SK-N-SH treated with all-trans-retinoic acid at 6 μM for 48 hours (cell line): ENCODE measurements around the gene ATP8A2.

Experiments used
- ATAC-seq: fragments of 200-7000 bp; cut with Tn5 transposase; 3 replicates; pipeline ENCODE4 v1.9.1; 2020; ENCODE audit warnings: mild to moderate bottlenecking, moderate library complexity
- ARNTL ChIP-seq: fragments of 450-650 bp; formaldehyde crosslinking; IDR thresholded peaks from 2 replicates; pipeline ENCODE4 v1.5.0; 2020; ENCODE audit warnings: low read depth, mild to moderate bottlenecking, moderate library complexity, borderline replicate concordance
- BACH2 ChIP-seq: fragments of 250-450 bp; sonication (Bioruptor Pico); IDR thresholded peaks from 2 replicates; pipeline ENCODE4 v1.9.0; 2021; ENCODE audit warnings: mild to moderate bottlenecking, borderline replicate concordance
- CSDC2 ChIP-seq: fragments of 250-450 bp; sonication (Bioruptor Pico); IDR thresholded peaks from 2 replicates; pipeline ENCODE4 v1.5.0; 2020; ENCODE audit warnings: mild to moderate bottlenecking, moderate library complexity
- ESRRG ChIP-seq: fragments of 250-450 bp; sonication (Bioruptor Pico); IDR thresholded peaks from 2 replicates; pipeline ENCODE4 v1.6.1; 2021; ENCODE audit warnings: mild to moderate bottlenecking
- GLIS3 ChIP-seq: fragments of 250-450 bp; sonication (Bioruptor Pico); IDR thresholded peaks from 2 replicates; pipeline ENCODE4 v1.5.0; 2020; ENCODE audit warnings: mild to moderate bottlenecking, moderate library complexity
- ISL1 ChIP-seq: fragments of 250-450 bp; sonication (Bioruptor Pico); IDR thresholded peaks from 2 replicates; pipeline ENCODE4 v2.1.2; 2022; ENCODE audit warnings: mild to moderate bottlenecking, moderate library complexity
- OSR1 ChIP-seq: fragments of 250-450 bp; sonication (Bioruptor Pico); IDR thresholded peaks from 2 replicates; pipeline ENCODE4 v1.8.0; 2022; ENCODE audit warnings: moderate library complexity, mild to moderate bottlenecking, inconsistent platforms
- POU6F1 ChIP-seq: fragments of 250-450 bp; sonication (Bioruptor Pico); IDR thresholded peaks from 2 replicates; pipeline ENCODE4 v1.8.0; 2021; ENCODE audit warnings: low read depth, mild to moderate bottlenecking, moderate library complexity, borderline replicate concordance
- PPARA ChIP-seq: fragments of 250-450 bp; sonication (Bioruptor Pico); IDR thresholded peaks from 2 replicates; pipeline ENCODE4 v1.5.0; 2020; ENCODE audit warnings: mild to moderate bottlenecking, borderline replicate concordance
- RARB ChIP-seq: fragments of 250-450 bp; sonication (Bioruptor Pico); IDR thresholded peaks from 2 replicates; pipeline ENCODE4 v1.8.0; 2021; ENCODE audit warnings: mild to moderate bottlenecking, moderate library complexity
- SNAI2 ChIP-seq: fragments of 250-450 bp; sonication (Bioruptor Pico); IDR thresholded peaks from 2 replicates; pipeline ENCODE4 v1.5.0; 2020; ENCODE audit warnings: mild to moderate bottlenecking, moderate library complexity
- TCF4 ChIP-seq: fragments of 250-450 bp; sonication (Bioruptor Pico); IDR thresholded peaks from 2 replicates; pipeline ENCODE4 v1.8.0; 2021; ENCODE audit warnings: mild to moderate bottlenecking, moderate library complexity, borderline replicate concordance
- TOX ChIP-seq: fragments of 250-450 bp; sonication (Bioruptor Pico); IDR thresholded peaks from 2 replicates; pipeline ENCODE4 v1.8.0; 2021; ENCODE audit warnings: mild to moderate bottlenecking, moderate library complexity, borderline replicate concordance
- ZC3H10 ChIP-seq: fragments of 250-450 bp; sonication (Bioruptor Pico); IDR thresholded peaks from 2 replicates; pipeline ENCODE4 v1.5.1; 2021; ENCODE audit warnings: mild to moderate bottlenecking, moderate library complexity
- ZFP3 ChIP-seq: fragments of 250-450 bp; sonication (Bioruptor Pico); IDR thresholded peaks from 2 replicates; pipeline ENCODE4 v1.5.0; 2020; ENCODE audit warnings: mild to moderate bottlenecking, moderate library complexity
- ZFP30 ChIP-seq: fragments of 450-650 bp; formaldehyde crosslinking; IDR thresholded peaks from 2 replicates; pipeline ENCODE4 v1.5.0; 2022; ENCODE audit warnings: mild to moderate bottlenecking, moderate library complexity
- ZNF565 ChIP-seq: fragments of 450-650 bp; formaldehyde crosslinking; conservative IDR thresholded peaks from 2 replicates; pipeline ENCODE4 v1.5.0; 2020; ENCODE audit warnings: low read depth, mild to moderate bottlenecking, moderate library complexity
- ZNF70 ChIP-seq: fragments of 450-650 bp; formaldehyde crosslinking; IDR thresholded peaks from 2 replicates; pipeline ENCODE4 v1.5.0; 2020; ENCODE audit warnings: mild to moderate bottlenecking, moderate library complexity
- TF ChIP-seq, protein P1 (sequence below): fragments of 250-450 bp; sonication (Bioruptor Pico); IDR thresholded peaks from 2 replicates; pipeline ENCODE4 v1.5.1; 2021; ENCODE audit warnings: mild to moderate bottlenecking, moderate library complexity
- TF ChIP-seq, protein P2 (sequence below): fragments of 250-450 bp; sonication (Bioruptor Pico); IDR thresholded peaks from 2 replicates; pipeline ENCODE4 v1.5.0; 2020; ENCODE audit warnings: mild to moderate bottlenecking, moderate library complexity
- TF ChIP-seq, protein P3 (sequence below): fragments of 250-450 bp; sonication (Bioruptor Pico); IDR thresholded peaks from 2 replicates; pipeline ENCODE4 v1.8.0; 2020; ENCODE audit warnings: mild to moderate bottlenecking, moderate library complexity, borderline replicate concordance
- TF ChIP-seq, protein P4 (sequence below): fragments of 250-450 bp; sonication (Bioruptor Pico); IDR thresholded peaks from 2 replicates; pipeline ENCODE4 v1.5.1; 2020; ENCODE audit warnings: low read depth, mild to moderate bottlenecking, moderate library complexity

The ATP8A2 gene

GRCh38 chr13:25422153-25422552 is 50.4 kb downstream of the ATP8A2 start:
- no peak for TF ChIP-seq ZFP30 (CRISPR knock-in tag)
- TF ChIP-seq OSR1: no peak
- no peak for TF ChIP-seq GLIS3 (CRISPR knock-in tag)
- TF ChIP-seq ISL1: no peak
- TF ChIP-seq PPARA (CRISPR knock-in tag): no peak
- TF ChIP-seq, protein P1, sequence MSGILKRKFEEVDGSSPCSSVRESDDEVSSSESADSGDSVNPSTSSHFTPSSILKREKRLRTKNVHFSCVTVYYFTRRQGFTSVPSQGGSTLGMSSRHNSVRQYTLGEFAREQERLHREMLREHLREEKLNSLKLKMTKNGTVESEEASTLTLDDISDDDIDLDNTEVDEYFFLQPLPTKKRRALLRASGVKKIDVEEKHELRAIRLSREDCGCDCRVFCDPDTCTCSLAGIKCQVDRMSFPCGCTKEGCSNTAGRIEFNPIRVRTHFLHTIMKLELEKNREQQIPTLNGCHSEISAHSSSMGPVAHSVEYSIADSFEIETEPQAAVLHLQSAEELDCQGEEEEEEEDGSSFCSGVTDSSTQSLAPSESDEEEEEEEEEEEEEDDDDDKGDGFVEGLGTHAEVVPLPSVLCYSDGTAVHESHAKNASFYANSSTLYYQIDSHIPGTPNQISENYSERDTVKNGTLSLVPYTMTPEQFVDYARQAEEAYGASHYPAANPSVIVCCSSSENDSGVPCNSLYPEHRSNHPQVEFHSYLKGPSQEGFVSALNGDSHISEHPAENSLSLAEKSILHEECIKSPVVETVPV: no peak
- TF ChIP-seq CSDC2 (CRISPR knock-in tag): no peak
- TF ChIP-seq, protein P2, sequence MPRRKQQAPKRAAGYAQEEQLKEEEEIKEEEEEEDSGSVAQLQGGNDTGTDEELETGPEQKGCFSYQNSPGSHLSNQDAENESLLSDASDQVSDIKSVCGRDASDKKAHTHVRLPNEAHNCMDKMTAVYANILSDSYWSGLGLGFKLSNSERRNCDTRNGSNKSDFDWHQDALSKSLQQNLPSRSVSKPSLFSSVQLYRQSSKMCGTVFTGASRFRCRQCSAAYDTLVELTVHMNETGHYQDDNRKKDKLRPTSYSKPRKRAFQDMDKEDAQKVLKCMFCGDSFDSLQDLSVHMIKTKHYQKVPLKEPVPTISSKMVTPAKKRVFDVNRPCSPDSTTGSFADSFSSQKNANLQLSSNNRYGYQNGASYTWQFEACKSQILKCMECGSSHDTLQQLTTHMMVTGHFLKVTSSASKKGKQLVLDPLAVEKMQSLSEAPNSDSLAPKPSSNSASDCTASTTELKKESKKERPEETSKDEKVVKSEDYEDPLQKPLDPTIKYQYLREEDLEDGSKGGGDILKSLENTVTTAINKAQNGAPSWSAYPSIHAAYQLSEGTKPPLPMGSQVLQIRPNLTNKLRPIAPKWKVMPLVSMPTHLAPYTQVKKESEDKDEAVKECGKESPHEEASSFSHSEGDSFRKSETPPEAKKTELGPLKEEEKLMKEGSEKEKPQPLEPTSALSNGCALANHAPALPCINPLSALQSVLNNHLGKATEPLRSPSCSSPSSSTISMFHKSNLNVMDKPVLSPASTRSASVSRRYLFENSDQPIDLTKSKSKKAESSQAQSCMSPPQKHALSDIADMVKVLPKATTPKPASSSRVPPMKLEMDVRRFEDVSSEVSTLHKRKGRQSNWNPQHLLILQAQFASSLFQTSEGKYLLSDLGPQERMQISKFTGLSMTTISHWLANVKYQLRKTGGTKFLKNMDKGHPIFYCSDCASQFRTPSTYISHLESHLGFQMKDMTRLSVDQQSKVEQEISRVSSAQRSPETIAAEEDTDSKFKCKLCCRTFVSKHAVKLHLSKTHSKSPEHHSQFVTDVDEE (CRISPR knock-in tag): no peak
- no peak for TF ChIP-seq ZC3H10 (CRISPR knock-in tag)
- TF ChIP-seq RARB (CRISPR knock-in tag): no peak
- no peak for TF ChIP-seq ESRRG
- TF ChIP-seq TCF4 (CRISPR knock-in tag): no peak
- no peak for TF ChIP-seq TOX (CRISPR knock-in tag)
- TF ChIP-seq ZNF70 (CRISPR knock-in tag): no peak
- no peak for TF ChIP-seq BACH2 (CRISPR knock-in tag)
- no peak for TF ChIP-seq ZFP3 (CRISPR knock-in tag)

GRCh38 chr13:25423831-25424230 is 52.1 kb downstream of the ATP8A2 start:
- TF ChIP-seq, protein P3, sequence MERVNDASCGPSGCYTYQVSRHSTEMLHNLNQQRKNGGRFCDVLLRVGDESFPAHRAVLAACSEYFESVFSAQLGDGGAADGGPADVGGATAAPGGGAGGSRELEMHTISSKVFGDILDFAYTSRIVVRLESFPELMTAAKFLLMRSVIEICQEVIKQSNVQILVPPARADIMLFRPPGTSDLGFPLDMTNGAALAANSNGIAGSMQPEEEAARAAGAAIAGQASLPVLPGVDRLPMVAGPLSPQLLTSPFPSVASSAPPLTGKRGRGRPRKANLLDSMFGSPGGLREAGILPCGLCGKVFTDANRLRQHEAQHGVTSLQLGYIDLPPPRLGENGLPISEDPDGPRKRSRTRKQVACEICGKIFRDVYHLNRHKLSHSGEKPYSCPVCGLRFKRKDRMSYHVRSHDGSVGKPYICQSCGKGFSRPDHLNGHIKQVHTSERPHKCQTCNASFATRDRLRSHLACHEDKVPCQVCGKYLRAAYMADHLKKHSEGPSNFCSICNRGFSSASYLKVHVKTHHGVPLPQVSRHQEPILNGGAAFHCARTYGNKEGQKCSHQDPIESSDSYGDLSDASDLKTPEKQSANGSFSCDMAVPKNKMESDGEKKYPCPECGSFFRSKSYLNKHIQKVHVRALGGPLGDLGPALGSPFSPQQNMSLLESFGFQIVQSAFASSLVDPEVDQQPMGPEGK (CRISPR knock-in tag): no peak
- TF ChIP-seq CSDC2 (CRISPR knock-in tag) (no peak), ESRRG (no peak), SNAI2 (CRISPR knock-in tag) (no peak), RARB (CRISPR knock-in tag) (no peak), ISL1 (no peak)
- no peak for ATAC-seq

More at GRCh38 chr13:25422153-25422552, 50.4 kb downstream of the ATP8A2 start:
- no peak for ATAC-seq

DNA sequence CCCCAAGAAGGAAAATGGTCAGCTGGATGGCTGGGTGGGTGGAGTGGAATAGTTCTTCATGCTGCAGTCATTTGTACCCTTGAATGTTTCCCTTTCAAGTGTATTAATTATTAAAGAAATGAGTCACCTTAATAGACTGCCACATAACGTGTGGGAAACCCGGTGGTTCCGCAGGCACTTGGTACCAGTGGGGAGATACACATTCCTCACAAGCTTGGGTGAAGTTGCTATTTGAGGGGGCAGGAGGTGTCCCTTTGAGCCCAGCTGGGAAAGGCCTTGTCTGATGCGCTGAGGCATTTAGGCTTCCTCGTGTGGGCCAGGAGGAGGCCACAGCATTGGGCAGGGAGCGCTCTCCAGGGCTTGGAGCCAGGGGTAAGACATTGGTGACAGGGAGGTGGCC is 57.7 kb downstream of the ATP8A2 start:
- ATAC-seq: no peak
- TF ChIP-seq ARNTL: no peak
- TF ChIP-seq ESRRG: no peak
- no peak for TF ChIP-seq PPARA (CRISPR knock-in tag)
- no peak for TF ChIP-seq GLIS3 (CRISPR knock-in tag)
- TF ChIP-seq TOX (CRISPR knock-in tag): no peak
- TF ChIP-seq SNAI2 (CRISPR knock-in tag): no peak
- TF ChIP-seq ZNF70 (CRISPR knock-in tag): no peak
- no peak for TF ChIP-seq ISL1
- TF ChIP-seq, protein P1: no peak
- TF ChIP-seq RARB (CRISPR knock-in tag): no peak
- TF ChIP-seq POU6F1 (CRISPR knock-in tag): no peak
- no peak for TF ChIP-seq CSDC2 (CRISPR knock-in tag)
- no peak for TF ChIP-seq BACH2 (CRISPR knock-in tag)
- TF ChIP-seq ZFP3 (CRISPR knock-in tag): no peak
- TF ChIP-seq OSR1: no peak
- no peak for TF ChIP-seq TCF4 (CRISPR knock-in tag)
- no peak for TF ChIP-seq ZNF565 (CRISPR knock-in tag)
- TF ChIP-seq, protein P4, sequence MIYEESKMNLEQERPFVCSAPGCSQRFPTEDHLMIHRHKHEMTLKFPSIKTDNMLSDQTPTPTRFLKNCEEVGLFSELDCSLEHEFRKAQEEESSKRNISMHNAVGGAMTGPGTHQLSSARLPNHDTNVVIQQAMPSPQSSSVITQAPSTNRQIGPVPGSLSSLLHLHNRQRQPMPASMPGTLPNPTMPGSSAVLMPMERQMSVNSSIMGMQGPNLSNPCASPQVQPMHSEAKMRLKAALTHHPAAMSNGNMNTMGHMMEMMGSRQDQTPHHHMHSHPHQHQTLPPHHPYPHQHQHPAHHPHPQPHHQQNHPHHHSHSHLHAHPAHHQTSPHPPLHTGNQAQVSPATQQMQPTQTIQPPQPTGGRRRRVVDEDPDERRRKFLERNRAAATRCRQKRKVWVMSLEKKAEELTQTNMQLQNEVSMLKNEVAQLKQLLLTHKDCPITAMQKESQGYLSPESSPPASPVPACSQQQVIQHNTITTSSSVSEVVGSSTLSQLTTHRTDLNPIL (CRISPR knock-in tag): no peak
- TF ChIP-seq, protein P2 (CRISPR knock-in tag): no peak
